ENCODE results near the gene BICD1. TPM values are rescaled to one million over a fixed set of nuclear protein-coding genes. Genes with fewer than 3 reads are reported as not detected.

BICD1 gene
- polyA plus RNA-seq, 6 donors from 2014 or later = 2.9 to 20.6 (median 13.1) TPM

DNA sequence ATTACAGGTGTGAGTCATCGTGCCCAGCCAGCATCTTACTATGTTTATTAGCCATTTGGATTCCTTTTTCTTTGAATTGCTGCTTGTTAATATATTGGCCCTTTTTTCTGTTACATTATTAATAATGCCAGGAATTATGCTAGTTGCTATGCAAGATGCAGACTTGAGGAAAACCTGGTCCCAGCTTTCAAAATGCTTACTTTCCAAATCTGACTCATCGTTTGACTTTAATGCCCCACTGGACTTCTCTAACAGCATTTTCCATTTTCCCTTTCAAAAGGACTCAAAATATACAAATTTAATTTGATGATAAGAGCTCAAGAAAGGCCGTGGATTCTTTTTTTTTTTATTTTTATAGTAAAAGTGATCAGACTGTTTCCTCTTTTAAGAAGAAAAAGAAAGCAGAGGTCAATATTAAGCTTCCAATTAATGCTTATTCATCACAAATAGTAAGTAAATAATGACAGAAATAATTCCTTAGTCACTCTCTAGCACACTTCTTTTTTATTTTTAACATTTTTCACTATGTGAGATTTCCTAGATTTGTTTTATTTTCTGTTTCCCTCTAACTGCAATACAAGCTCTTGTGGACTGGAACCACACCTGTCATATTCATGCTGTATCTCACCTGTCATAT is 146.6 kb downstream of the BICD1 start:
- Mint-ChIP-seq H3K9me3 (peaks cover 0 to 3% (median 0%) of the 10 kb centered on the region in 7 donors), H3K4me3 (no peak overlapping the region), H3K4me1 (peaks cover 11 to 13% (median 12%) of the 10 kb centered on the region in 3 donors), H3K27me3 (no peaks in the 10 kb centered on the region), H3K36me3 (peaks cover 0 to 25% of the 10 kb centered on the region in 2 donors), H3K27ac (peak overlapping the region in 2 of 6 donors; percentile 29 to 48)
- ATAC-seq (ENCODE audit: low read depth in 2 of 2) (no peak), DNase-seq (no peak)

DNA sequence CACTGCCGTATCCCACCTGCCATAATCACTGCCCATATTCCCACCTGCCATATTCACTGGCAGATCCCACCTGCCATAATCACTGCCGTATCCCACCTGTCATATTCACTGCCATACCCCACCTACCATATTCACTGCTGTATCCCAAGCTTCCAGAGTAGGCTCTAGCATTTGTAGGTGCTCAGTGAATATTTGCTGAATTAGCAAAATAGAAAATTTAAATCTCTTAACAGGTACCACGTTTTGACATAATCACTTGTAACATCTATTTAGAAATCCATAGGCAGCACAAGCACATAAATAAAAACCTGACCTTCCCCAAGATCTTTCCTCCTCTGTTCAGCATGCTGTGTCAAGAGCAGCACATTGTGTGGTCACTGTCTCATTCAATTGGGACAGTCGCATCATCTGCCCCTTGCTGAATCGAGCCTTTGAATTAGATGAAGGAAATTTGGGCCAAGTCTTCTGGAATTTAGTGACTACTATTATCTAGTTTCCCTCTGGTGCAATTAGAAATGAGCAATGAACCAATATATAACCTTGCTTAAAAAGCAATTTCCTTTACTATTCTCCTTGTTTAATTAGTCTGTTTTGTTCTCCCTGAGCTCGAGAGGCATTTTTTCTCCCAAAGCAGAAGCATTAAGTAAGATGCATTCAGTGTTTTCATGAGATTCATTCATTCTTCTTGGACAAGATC is 147.8 kb downstream of the BICD1 start:
- peaks cover 11 to 17% (median 17%) of the 10 kb centered on the region in 3 donors for H3K4me1 Mint-ChIP-seq
- H3K27ac Mint-ChIP-seq = peak overlapping the region in 4 of 6 donors; percentile 9 to 48 (median 17)
- H3K36me3 Mint-ChIP-seq = peaks cover 0 to 23% of the 10 kb centered on the region in 2 donors
- DNase-seq (no peak), ATAC-seq (ENCODE audit: low read depth in 2 of 2) (no peak)
- no peaks in the 10 kb centered on the region for H3K27me3 Mint-ChIP-seq
- H3K9me3 Mint-ChIP-seq = peaks cover 0 to 5% (median 0%) of the 10 kb centered on the region in 7 donors
- H3K4me3 Mint-ChIP-seq = peak overlapping the region in 1 of 8 donors; percentile 23

DNA sequence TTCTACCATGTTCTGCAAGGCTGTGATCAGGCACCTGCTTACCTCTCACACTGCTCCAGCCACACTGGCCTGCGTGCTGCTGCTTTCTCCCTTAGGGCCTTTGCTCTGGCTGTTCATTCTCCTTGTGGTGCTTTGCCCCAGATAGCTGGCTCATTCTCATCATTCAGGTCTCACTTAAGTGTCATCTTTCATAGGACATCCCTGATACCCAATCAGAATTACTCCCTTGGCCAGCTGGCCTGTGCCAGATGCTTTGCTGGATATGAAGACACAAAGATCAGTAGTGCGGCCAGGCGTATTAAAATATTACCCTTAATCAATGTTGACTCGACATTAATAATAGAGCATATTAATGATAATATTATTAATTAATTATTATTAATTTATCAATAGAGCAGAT is 148.9 kb downstream of the BICD1 start:
- H3K27ac Mint-ChIP-seq = peak overlapping the region in 2 of 6 donors; percentile 7 to 48

DNA sequence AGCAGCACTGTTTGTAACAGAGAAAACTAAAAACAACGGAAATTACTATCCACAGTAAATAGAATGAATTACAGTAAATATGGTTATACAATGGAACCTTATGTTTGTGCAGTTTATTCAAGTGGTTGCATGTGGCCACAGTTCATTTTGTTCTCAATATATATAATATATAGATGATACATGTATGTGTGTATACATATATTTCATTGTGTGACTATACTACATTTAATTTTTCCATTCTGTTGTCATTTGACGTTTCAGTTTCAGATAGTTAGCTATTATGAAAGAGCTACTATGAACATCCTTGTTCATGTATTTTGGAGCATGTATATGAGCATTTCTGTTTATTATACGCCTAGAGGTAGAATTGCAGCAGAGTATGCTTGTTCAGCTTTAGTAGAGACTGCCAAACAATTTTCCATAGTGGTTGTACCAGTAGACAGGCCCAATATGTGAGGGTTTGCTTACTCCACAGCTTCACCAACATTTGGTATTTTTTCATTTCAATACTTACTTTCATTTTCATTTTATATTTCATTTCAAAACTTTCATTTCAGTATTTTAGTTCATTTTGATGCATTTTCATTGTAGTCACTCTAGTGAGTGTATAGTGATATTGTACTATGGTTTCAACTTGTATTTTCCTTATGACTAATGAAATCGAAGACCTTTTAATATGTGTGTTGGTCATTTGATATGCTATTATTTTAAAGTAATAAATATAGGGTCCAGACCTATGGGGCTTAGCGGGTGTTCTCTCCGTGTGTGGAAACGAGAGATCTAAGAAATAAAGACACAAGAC is 151.2 kb downstream of the BICD1 start:
- Mint-ChIP-seq H3K27me3 (no peaks in the 10 kb centered on the region), H3K36me3 (peaks cover 4 to 23% of the 10 kb centered on the region in 2 donors), H3K27ac (peak overlapping the region in 2 of 6 donors; percentile 7 to 88), H3K9me3 (peaks cover 0 to 5% (median 0%) of the 10 kb centered on the region in 7 donors), H3K4me3 (peak overlapping the region in 1 of 8 donors; percentile 1), H3K4me1 (peaks cover 28 to 36% (median 34%) of the 10 kb centered on the region in 3 donors)
- DNase-seq = no peak
- no peak for ATAC-seq (ENCODE audit: low read depth in 2 of 2)

More for the DNA sequence above, 148.9 kb downstream of the BICD1 start:
- peaks cover 0 to 23% of the 10 kb centered on the region in 2 donors for H3K36me3 Mint-ChIP-seq
- no peaks in the 10 kb centered on the region for H3K27me3 Mint-ChIP-seq
- no peak overlapping the region for H3K4me3 Mint-ChIP-seq
- ATAC-seq (ENCODE audit: low read depth in 2 of 2) (no peak), DNase-seq (no peak)
- peaks cover 0 to 5% (median 0%) of the 10 kb centered on the region in 7 donors for H3K9me3 Mint-ChIP-seq
- peaks cover 11 to 22% (median 17%) of the 10 kb centered on the region in 3 donors for H3K4me1 Mint-ChIP-seq

DNA sequence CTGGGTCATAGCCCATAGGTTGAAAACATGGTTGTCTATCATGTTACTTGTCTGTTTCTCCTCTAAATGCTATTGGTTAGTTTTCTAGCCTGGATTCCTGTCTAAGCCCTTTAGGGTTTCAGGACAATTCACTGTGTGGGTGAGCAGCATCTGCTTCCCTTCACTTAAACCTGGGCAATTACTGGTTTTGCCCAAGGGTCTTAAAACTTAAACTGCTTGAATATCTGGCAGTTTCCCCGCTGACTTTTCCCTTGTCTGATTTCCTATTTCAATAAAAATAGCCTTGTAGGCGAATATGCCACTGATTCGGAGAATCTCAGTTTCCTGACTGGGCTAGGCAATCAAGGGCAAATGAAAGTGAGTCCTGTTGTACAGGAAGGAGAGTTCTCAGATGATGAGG is 154.0 kb downstream of the BICD1 start:
- no peaks in the 10 kb centered on the region for H3K27me3 Mint-ChIP-seq
- H3K4me1 Mint-ChIP-seq = peaks cover 32 to 49% (median 35%) of the 10 kb centered on the region in 3 donors
- no peak for ATAC-seq (ENCODE audit: low read depth in 2 of 2)
- peak overlapping the region in 2 of 6 donors; percentile 55 to 78 for H3K27ac Mint-ChIP-seq
- peaks cover 0 to 6% (median 0%) of the 10 kb centered on the region in 7 donors for H3K9me3 Mint-ChIP-seq
- H3K4me3 Mint-ChIP-seq = no peak overlapping the region
- peaks cover under 1 to 5% of the 10 kb centered on the region in 2 donors for H3K36me3 Mint-ChIP-seq
- no peak for DNase-seq

DNA sequence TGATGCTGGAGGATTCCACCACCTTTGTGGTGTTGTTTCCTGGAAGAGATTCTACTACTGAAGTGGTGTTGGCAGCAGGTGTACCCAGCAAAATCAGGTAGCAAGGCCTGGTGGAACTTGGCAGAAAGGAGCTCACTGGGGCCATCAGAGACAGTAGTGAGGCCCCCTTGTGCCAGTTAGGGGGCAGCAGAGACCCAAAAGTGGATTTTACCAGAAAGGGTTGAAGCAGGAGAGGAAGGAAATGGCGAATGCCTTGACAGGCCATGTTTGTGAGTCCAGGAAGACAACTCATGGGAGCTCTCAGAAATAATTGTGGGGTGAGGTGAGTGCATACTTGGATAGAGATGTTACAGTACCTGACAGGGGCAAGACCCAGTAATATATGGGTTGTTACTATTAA is 155.0 kb downstream of the BICD1 start:
- no peaks in the 10 kb centered on the region for H3K27me3 Mint-ChIP-seq
- H3K4me3 Mint-ChIP-seq = peak overlapping the region in 1 of 8 donors; percentile 19
- peaks cover 0 to 10% (median 0%) of the 10 kb centered on the region in 7 donors for H3K9me3 Mint-ChIP-seq
- no peak for ATAC-seq (ENCODE audit: low read depth in 2 of 2)
- H3K36me3 Mint-ChIP-seq = peaks cover 0 to 11% of the 10 kb centered on the region in 2 donors
- H3K4me1 Mint-ChIP-seq = peaks cover 38 to 58% (median 41%) of the 10 kb centered on the region in 3 donors
- DNase-seq = no peak
- peak overlapping the region in 3 of 6 donors; percentile 21 to 78 (median 55) for H3K27ac Mint-ChIP-seq

DNA sequence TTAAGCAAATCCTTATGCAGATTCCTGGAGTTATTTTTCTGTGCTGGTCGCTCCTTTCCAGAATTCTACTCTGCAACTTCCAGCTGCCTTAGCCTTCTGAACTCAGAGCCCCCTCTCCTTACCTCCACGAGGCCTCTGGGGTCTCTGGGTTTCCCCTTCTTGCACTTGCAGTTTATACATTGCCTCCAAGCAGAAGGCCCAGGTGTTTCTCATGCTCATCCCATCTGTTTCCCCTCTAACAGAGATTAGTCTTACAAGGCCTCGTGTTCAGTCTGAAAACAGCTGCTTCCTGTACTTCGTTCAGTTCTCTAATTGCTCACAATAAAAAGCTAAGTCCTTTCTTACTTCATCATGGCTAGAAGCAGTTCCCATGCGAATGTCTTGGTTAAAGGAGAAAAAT is 158.3 kb downstream of the BICD1 start:
- Mint-ChIP-seq H3K27ac (peak overlapping the region; percentile 98 to 100 (median 98)), H3K27me3 (no peaks in the 10 kb centered on the region), H3K36me3 (peaks cover 0 to 11% of the 10 kb centered on the region in 2 donors), H3K9me3 (peaks cover 0 to 10% (median 0%) of the 10 kb centered on the region in 7 donors), H3K4me3 (peak overlapping the region in 7 of 8 donors; percentile 40 to 89 (median 82)), H3K4me1 (peaks cover 38 to 56% (median 39%) of the 10 kb centered on the region in 3 donors)
- ATAC-seq (ENCODE audit: low read depth in 2 of 2) (peak; percentile 89), DNase-seq (peak; percentile 82)

DNA sequence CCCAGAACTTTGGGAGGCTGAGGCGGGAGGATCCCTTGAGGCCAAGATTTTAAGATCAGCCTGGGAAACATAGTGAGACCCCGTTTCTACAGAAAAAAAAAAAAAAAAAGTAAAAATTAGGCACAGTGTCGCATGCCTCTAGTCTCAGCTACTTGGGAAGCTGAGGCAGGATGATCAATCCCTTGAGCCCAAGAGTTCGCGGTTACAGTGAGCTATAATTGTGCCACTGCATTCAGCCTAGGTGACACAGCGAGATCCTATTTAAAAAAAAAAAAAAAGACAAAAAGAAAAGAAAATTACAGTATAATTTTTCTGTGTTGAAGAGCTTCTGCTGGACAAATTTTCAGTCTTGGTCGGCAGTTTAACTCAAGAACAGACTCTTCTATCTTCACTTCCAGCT is 158.8 kb downstream of the BICD1 start:
- DNase-seq (no peak), ATAC-seq (ENCODE audit: low read depth in 2 of 2) (no peak)
- Mint-ChIP-seq H3K27me3 (no peaks in the 10 kb centered on the region), H3K4me1 (peaks cover 38 to 52% (median 39%) of the 10 kb centered on the region in 3 donors), H3K27ac (peak overlapping the region; percentile 98 to 100 (median 98)), H3K4me3 (peak overlapping the region; percentile 45 to 89 (median 82)), H3K36me3 (peaks cover 0 to 11% of the 10 kb centered on the region in 2 donors), H3K9me3 (peaks cover 0 to 10% (median 0%) of the 10 kb centered on the region in 7 donors)

DNA sequence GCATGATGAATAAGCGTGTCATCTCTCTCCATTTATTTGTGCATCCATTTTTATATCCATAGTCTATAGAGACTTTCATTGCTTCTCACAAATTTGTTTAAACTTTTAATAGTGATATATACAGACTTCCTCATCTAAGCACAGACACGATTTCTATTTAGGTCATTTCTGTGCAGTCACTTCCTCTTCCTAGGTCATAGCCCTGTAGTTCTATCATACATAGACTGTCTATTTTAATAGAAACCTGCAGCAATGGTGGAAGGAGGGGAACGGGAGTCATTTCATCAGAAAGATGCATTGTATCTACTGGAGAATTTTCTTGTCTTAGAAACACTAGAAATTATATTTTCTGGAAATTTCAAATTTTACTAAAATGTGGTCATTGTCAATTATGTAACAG is 159.3 kb downstream of the BICD1 start:
- peak overlapping the region; percentile 96 to 100 (median 98) for H3K27ac Mint-ChIP-seq
- peak overlapping the region; percentile 35 to 88 (median 76) for H3K4me3 Mint-ChIP-seq
- peaks cover 0 to 11% of the 10 kb centered on the region in 2 donors for H3K36me3 Mint-ChIP-seq
- no peaks in the 10 kb centered on the region for H3K27me3 Mint-ChIP-seq
- H3K9me3 Mint-ChIP-seq = peaks cover 0 to 10% (median 0%) of the 10 kb centered on the region in 7 donors
- DNase-seq = peak; percentile 62
- H3K4me1 Mint-ChIP-seq = peaks cover 38 to 54% (median 39%) of the 10 kb centered on the region in 3 donors
- ATAC-seq (ENCODE audit: low read depth in 2 of 2) = peak; percentile 72

DNA sequence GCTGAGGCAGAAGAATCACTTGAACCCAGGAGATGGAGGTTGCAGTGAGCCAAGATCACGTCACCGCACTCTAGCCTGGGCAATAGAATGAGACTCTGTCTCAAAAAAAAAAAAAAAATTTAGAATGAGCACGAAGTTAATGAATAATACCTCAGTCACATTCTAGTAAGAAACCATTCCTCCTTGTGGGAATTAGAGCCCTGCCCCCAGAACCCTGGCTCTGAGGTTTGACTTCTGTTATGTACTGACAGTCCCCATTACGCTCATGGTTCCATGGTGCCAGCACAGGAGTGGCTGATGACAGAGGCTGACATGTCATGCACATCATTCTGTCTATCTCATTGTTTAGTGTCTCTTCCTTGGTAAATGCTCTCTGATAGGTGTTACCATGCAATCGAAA is 160.1 kb downstream of the BICD1 start:
- Mint-ChIP-seq H3K4me1 (peaks cover 38 to 55% (median 39%) of the 10 kb centered on the region in 3 donors), H3K4me3 (peak overlapping the region in 7 of 8 donors; percentile 9 to 68 (median 35)), H3K27me3 (no peaks in the 10 kb centered on the region), H3K36me3 (peaks cover 0 to 11% of the 10 kb centered on the region in 2 donors), H3K9me3 (peaks cover 0 to 10% (median 0%) of the 10 kb centered on the region in 7 donors), H3K27ac (peak overlapping the region; percentile 13 to 99 (median 76))
- ATAC-seq (ENCODE audit: low read depth in 2 of 2) (no peak), DNase-seq (no peak)

DNA sequence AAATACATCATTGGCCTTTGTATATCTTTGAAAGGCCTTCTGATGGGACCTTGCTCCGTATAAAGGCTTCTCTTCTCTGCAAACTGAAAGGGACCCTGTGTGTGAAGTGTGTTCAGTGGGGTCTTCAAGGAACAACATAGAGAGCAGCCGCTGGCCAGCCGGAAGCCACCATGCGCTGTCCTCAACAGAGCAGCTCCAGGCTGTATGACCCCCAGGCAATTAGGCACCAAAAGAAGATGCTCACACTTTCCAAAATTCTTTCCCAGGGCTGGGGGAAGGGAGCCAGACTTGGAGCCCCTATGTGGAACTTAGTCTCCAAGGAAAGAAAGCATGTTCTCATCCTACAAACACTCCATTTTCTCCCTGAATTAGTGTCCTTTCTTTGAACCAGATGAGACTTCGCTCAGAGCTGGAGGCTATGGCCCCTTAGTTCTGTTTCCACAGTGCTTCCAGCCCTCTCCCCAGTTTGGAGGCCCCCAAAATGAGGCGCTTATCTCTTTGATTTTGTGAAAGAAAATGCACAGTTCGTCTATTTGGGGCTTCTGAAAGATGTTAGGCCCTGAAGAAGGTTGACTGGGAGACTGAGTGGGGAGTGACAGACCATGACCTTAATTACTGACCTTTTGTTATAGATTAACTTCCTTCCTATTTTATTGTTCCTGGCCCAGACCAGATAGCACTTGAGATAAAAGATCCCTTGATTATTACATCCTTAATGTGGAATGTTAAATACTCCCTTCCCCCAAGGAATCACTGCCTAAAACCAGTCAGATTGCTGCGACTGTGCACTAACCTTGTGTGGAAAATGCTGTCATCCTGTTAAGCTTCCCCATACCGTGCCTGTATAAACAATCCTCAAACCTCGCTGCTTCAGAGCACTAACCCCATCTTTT is 164.4 kb downstream of the BICD1 start:
- peak overlapping the region in 6 of 8 donors; percentile 16 to 74 (median 54) for H3K4me3 Mint-ChIP-seq
- DNase-seq (peak; percentile 12), ATAC-seq (ENCODE audit: low read depth in 2 of 2) (no peak)
- H3K27me3 Mint-ChIP-seq = no peaks in the 10 kb centered on the region
- peak overlapping the region; percentile 92 to 99 (median 97) for H3K27ac Mint-ChIP-seq
- H3K36me3 Mint-ChIP-seq = peaks cover 0 to 2% of the 10 kb centered on the region in 2 donors
- H3K4me1 Mint-ChIP-seq = peaks cover 37 to 51% (median 38%) of the 10 kb centered on the region in 3 donors
- peaks cover 0 to 3% (median 0%) of the 10 kb centered on the region in 7 donors for H3K9me3 Mint-ChIP-seq

DNA sequence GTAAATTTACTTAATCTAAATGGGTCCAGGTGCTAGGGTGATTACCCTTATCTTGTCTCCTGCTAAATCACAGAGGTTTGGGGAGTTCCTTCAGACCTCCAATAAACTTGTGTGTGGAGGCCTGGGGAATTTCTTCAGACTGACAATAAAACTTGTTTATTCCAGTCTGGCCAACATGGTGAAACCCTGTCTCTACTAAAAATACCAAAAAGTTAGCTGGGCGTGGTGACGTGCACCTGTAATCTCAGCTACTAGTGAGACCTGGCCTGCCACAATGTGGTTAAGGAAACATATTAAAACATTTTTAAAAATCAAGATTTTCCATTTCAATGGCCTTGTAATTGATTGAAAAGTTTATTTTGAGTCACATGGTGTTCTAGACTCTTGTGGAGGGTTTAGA is 165.8 kb downstream of the BICD1 start:
- H3K4me1 Mint-ChIP-seq = peaks cover 32 to 40% (median 35%) of the 10 kb centered on the region in 3 donors
- peak overlapping the region; percentile 25 to 87 (median 80) for H3K4me3 Mint-ChIP-seq
- ATAC-seq (ENCODE audit: low read depth in 2 of 2) (peak; percentile 55 to 60), DNase-seq (peak; percentile 25)
- H3K36me3 Mint-ChIP-seq = no peaks in the 10 kb centered on the region
- H3K27me3 Mint-ChIP-seq = no peaks in the 10 kb centered on the region
- H3K27ac Mint-ChIP-seq = peak overlapping the region; percentile 93 to 99 (median 97)
- H3K9me3 Mint-ChIP-seq = no peaks in the 10 kb centered on the region
